ENCODE measurements around the gene TRIM25. TPM values are rescaled to one million over a fixed set of nuclear protein-coding genes. Genes with fewer than 3 reads are reported as not detected.
A peak's percentile ranks its signal among the peaks of the same experiment; 100 is the strongest.

Gene TRIM25
- total RNA-seq, 1 donor = 70.3 TPM

DNA sequence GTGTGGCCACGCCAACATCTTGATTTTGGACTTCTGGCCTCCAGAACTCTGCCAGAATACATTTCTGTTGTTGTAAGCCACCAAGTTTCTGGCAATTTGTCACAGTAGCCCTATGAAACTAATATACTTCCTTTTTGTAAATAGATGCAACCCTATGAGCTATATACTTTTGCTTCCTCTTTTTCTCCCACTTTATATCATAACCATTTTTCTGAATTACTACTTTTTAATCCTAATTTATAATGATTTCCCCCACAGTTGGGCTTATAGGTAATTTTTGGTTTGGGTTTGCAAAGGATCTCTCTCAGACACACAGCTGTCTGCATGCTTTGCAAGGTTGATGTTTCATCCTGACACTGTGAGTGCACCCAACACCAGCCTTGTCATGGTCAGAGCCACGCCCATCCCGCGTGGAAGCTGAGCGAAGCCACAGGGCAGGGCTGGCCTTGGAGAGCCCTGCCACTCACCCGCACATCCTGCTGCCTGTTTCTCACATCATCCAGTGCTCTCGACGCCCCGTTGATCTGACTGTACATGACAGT is 5.8 kb downstream of the TRIM25 start:
- TF ChIP-seq, protein P1, sequence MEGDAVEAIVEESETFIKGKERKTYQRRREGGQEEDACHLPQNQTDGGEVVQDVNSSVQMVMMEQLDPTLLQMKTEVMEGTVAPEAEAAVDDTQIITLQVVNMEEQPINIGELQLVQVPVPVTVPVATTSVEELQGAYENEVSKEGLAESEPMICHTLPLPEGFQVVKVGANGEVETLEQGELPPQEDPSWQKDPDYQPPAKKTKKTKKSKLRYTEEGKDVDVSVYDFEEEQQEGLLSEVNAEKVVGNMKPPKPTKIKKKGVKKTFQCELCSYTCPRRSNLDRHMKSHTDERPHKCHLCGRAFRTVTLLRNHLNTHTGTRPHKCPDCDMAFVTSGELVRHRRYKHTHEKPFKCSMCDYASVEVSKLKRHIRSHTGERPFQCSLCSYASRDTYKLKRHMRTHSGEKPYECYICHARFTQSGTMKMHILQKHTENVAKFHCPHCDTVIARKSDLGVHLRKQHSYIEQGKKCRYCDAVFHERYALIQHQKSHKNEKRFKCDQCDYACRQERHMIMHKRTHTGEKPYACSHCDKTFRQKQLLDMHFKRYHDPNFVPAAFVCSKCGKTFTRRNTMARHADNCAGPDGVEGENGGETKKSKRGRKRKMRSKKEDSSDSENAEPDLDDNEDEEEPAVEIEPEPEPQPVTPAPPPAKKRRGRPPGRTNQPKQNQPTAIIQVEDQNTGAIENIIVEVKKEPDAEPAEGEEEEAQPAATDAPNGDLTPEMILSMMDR (IDR thresholded peaks at IDR 0.05; ENCODE audit: insufficient read depth, low read length) = no peak
- H3K4me3 ChIP-seq (ENCODE audit: low read depth, low read length) = no peak overlapping the region
- no peak for DNase-seq (ENCODE audit: low read depth)

- no peak for DNase-seq (ENCODE audit: low read depth)
- TF ChIP-seq, protein P1 (IDR thresholded peaks at IDR 0.05; ENCODE audit: insufficient read depth, low read length) = no peak
- no peak overlapping the region for H3K4me3 ChIP-seq (ENCODE audit: low read depth, low read length)
These were observed 10.3 kb downstream of the TRIM25 start for GRCh38 chr17:56903560-56903959.

- TF ChIP-seq, protein P1 (IDR thresholded peaks at IDR 0.05; ENCODE audit: insufficient read depth, low read length) = no peak
- peak; percentile 30 for DNase-seq (ENCODE audit: low read depth)
- H3K4me3 ChIP-seq (ENCODE audit: low read depth, low read length) = no peak overlapping the region
These were observed 11.5 kb downstream of the TRIM25 start for GRCh38 chr17:56902348-56902747.

DNA sequence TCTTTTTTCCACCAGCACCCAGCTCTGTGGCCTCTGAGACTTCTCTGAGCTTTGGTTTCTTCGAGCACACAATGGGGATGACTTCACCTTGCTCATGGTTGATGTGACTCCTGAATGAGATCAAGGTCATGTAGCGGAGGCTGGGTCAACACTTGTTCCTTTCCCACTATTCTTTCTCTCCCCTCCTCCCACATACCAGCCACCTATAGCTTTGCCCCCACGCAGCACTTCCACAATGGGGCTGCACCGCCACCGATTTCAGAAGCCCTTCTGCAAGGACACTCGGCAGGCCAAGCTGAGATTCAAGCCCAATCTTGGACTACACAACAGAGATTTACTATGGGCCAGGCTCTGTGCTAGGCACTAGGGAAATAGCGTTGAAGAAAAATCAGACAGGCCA is 14.4 kb downstream of the TRIM25 start:
- H3K4me3 ChIP-seq (ENCODE audit: low read depth, low read length) = no peak overlapping the region
- TF ChIP-seq, protein P1 (IDR thresholded peaks at IDR 0.05; ENCODE audit: insufficient read depth, low read length) = no peak
- DNase-seq (ENCODE audit: low read depth) = no peak

- no peak for DNase-seq (ENCODE audit: low read depth)
- TF ChIP-seq, protein P1 (IDR thresholded peaks at IDR 0.05; ENCODE audit: insufficient read depth, low read length) = no peak
- H3K4me3 ChIP-seq (ENCODE audit: low read depth, low read length) = no peak overlapping the region
These were observed 15.0 kb downstream of the TRIM25 start for GRCh38 chr17:56898874-56899273.

DNA sequence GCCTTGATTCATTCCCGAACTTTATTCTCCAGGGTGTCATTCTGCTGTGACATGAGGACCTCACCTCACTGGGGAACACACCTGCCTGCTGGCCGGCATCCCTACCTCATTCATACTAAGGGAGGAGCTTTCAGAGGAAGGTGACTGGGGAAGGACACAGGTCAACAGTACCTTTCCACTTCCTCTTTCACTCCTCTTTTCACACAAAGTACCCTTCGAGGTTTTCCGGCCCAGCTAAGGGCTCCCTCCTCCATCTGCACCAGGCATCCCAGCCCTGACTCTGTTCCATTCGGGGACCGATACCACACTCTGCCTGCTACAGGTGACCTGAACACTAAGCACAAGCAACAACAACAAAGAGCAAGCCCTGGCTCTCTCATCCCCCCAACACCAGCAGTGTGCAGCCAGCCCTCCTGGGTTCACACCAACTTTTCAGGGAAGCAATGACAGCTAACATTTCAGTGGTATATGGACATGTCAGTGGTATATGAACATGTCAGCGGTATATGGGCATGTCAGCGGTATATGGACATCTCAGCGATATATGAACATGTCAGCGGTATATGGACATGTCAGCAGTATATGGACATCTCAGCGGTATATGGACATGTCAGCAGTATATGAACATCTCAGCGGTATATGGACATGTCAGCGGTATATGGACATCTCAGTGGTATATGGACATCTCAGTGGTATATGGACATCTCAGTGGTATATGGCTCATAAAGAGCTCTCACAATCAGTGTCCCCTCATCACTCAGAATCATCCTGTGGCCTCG is 16.0 kb downstream of the TRIM25 start:
- H3K4me3 ChIP-seq (ENCODE audit: low read depth, low read length) = no peak overlapping the region
- TF ChIP-seq, protein P1 (IDR thresholded peaks at IDR 0.05; ENCODE audit: insufficient read depth, low read length) = no peak
- DNase-seq (ENCODE audit: low read depth) = no peak
